Suprapubic skin (tissue), 4 donors: ENCODE data around the gene LRRIQ1.

Experiments
- CTCF ChIP-seq, 2 donors: fragments of 200-600 bp in 1 of 2; fragments of 450-650 bp in 1 of 2; sonication (generic) in 1 of 2; IDR thresholded peaks; one replicate each; pipeline ENCODE4 v1.5.1; 2016 to 2019; ENCODE audit warnings: antibody characterized with exemption in 2 of 2, mild to moderate bottlenecking in 1 of 2, moderate library complexity in 1 of 2
- POLR2A ChIP-seq, 2 donors: fragments of 450-650 bp; IDR thresholded peaks; one replicate each; pipeline ENCODE4 v1.6.1; 2017; ENCODE audit warnings: antibody characterized with exemption in 2 of 2, mild to moderate bottlenecking in 2 of 2, moderate library complexity in 2 of 2
- POLR2AphosphoS5 ChIP-seq, 3 donors: sonication (generic); formaldehyde crosslinking; IDR thresholded peaks; one replicate each; pipeline ENCODE4 v1.6.1; 2017; ENCODE audit warnings: antibody characterized with exemption in 3 of 3

- TF ChIP-seq CTCF (IDR thresholded peaks at IDR 0.05), result no peak
- TF ChIP-seq POLR2AphosphoS5 (IDR thresholded peaks at IDR 0.05), result no peak
- TF ChIP-seq POLR2A (IDR thresholded peaks at IDR 0.05), result no peak
Measured at GRCh38 chr12:85257671-85258070, 221.5 kb downstream of the LRRIQ1 start.
